HG02885 (cell line): ENCODE measurements around the gene DIRAS3.
"Not testable (repeated sequence)": the region's sequence is repeated elsewhere in the genome, so short reads cannot be mapped to it uniquely, and the experiment has no call there.

Experiments used
- ATAC-seq: cut with Tn5 transposase; IDR thresholded peaks from one replicate; pipeline ENCODE4 v1.9.1; 2021; ENCODE audit warnings: mild to moderate bottlenecking; ENCODE audit not compliant: unreplicated experiment, poor library complexity

Gene DIRAS3

DNA sequence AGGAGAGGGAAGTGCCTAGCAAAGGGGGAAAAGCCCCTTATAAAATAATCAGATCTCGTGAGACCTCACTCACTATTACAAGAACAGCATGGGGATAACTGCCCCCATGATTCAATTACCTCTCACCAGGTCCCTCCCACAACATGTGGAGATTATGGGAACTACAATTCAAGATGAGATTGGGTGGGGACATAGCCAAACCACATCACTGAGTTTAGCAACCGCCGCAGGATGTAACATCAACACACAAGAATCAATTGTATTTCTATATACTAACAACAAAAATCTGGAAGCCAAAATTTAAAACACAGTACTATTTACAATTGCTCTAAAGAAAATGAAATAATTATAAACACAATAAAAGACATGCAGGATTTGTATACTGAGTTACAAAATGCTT, 21.9 kb downstream of the DIRAS3 start:
- ATAC-seq: no peak

DNA sequence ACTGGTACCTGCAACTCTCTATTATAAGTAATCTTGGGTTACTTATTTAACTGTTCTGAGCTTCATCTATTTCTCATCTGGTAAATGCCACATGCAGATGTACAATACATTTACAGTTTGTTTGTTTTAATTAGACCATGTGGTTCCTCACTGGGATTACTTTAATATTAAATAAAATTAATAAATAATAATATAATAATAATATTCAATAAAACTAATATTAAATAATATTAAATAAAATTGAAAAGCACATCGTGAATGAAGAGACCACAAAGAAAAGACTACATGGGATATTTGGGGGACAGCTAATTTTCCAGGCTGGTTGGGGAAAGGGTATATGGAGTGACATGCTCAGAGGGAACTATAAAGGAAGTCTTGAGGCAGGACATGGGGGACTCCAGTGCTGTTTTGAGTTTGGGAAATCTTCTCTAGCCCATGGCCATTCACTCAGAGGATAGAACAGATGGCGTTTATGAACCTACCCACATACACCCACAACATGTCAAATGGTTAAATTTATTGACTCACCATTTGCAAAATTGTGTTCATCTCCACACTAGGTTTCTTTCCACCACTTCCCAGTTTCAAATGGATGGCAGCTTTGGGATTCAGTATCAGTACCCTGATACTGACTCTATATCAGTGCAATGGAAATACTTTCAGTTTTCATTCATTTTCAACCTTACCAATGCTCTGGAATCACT, 25.6 kb downstream of the DIRAS3 start:
- no peak for ATAC-seq

DNA sequence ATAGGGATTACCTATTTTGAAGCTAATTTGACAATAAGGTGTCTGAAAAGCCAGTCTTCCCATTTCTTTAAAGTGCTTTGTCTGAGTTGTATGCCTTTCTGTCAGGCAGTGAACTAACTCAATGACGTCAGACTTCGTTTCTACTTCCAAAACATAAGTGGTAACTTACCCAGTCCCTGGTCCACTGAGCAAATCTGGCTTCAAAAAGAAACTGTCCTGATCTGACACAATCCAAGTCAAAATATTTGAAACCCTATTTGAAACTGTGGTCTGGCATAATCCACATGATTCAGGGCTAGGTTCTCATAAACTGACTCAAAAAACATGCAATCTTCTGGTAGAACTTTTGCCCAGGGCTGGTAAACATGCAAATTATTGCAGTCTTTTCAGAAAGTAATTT, 34.0 kb downstream of the DIRAS3 start:
- ATAC-seq: no peak

DNA sequence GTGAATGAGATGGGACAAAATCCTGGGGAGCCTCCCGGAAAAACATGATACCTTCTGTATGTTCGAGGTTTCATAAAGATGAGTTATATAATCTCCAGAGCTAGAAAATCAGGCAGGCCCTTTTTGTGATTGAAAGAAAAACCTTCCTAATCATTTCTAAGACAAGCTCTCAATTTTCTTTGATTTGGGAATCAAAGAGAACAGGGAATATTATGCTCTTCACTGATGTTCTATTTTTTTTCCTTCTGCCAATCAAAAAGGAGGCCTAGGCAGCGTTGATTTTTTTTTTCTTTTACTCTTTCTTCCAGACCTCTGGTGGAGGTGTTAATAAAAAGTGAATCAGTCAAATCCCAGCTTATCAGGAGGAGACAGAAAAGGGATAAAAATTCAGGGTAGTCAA, 34.5 kb downstream of the DIRAS3 start:
- ATAC-seq: no peak

DNA sequence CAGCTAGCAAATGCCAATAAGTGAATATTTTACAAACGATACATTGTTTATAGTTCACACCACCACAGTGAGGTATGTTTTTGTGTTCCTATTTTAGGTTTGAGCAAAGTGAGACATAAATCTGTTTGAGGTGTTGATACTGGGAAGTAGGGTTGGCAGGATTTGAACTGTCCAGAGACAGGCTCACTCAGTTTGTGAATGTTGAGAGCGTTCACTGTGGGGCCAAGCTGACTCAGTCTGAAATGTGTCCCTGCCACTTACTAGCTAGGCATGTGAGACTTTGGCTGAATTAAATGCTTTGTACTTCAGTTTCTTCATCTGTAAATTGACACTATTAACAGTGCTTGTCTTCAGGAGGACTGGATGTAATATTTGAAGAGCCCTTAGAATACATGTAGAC, 35.1 kb downstream of the DIRAS3 start:
- no peak for ATAC-seq

GRCh38 chr1:68013351-68013750, 37.1 kb downstream of the DIRAS3 start:
- no peak for ATAC-seq

GRCh38 chr1:68011657-68012375, 38.6 kb downstream of the DIRAS3 start:
- no peak for ATAC-seq

DNA sequence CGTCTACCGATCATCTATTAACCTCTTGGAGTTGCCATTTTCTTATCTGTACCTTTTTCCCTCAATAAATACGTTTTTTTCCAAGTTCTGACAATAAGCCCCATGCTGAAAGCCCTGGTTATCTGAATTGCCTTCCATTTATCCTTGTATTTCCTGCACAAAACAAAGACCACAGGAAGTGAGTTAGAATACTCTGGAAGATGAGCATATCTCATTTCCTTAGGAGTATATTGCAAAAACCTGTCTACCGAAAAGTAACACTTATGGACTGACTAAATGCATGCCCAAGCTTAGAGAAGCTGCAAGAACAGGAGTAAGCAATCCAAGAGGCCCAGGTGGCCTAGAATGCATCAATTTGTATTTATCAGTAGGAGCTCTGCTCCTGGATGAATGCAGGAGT, 39.9 kb downstream of the DIRAS3 start:
- no peak for ATAC-seq

GRCh38 chr1:68010090-68010489, 40.3 kb downstream of the DIRAS3 start:
- no peak for ATAC-seq

DNA sequence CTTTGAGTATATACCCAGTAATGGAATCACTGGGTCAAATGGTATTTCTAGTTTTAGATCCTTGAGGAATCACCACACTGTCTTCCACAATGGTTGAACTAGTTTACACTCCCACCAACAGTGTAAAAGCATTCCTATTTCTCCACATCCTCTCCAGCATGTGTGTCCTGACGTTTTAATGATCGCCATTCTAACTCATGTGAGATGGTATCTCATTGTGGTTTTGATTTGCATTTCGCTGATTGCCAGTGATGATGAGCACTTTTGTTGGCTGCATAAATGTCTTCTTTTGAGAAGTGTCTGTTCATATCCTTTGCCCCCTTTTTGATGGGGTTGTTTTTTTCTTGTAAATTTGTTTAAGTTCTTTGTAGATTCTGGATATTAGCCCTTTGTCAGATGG, 46.8 kb downstream of the DIRAS3 start:
- not testable (repeated sequence) for ATAC-seq

GRCh38 chr1:68000191-68000590, 50.2 kb downstream of the DIRAS3 start:
- ATAC-seq: no peak

- ATAC-seq: no peak
Measured at GRCh38 chr1:67997746-67998145, 52.7 kb downstream of the DIRAS3 start.
